ENCODE measurements around the gene ST3GAL3.

Gene ST3GAL3

GRCh38 chr1:43729816-43730463 lies 22.6 kb downstream of the ST3GAL3 start:
- DNase-seq (ENCODE audit: low read depth): no peak
- no peak overlapping the region for H3K4me3 ChIP-seq (ENCODE audit: low read depth, low read length)
- no peak for TF ChIP-seq CTCF (IDR thresholded peaks at IDR 0.05; ENCODE audit: insufficient read depth, low read depth, low read length, missing control alignments)

- DNase-seq (ENCODE audit: low read depth): no peak
- TF ChIP-seq CTCF (IDR thresholded peaks at IDR 0.05; ENCODE audit: insufficient read depth, low read depth, low read length, missing control alignments): no peak
Observed at GRCh38 chr1:43731867-43732531, 24.7 kb downstream of the ST3GAL3 start.

GRCh38 chr1:43736819-43737218 lies 29.5 kb downstream of the ST3GAL3 start:
- no peak for DNase-seq (ENCODE audit: low read depth)
- no peak overlapping the region for H3K4me3 ChIP-seq (ENCODE audit: low read depth, low read length)
- no peak for TF ChIP-seq CTCF (IDR thresholded peaks at IDR 0.05; ENCODE audit: insufficient read depth, low read depth, low read length, missing control alignments)

More at GRCh38 chr1:43731867-43732531, 24.7 kb downstream of the ST3GAL3 start:
- H3K4me3 ChIP-seq (ENCODE audit: low read depth, low read length): no peak overlapping the region

- no peak for DNase-seq (ENCODE audit: low read depth)
- TF ChIP-seq CTCF (IDR thresholded peaks at IDR 0.05; ENCODE audit: insufficient read depth, low read depth, low read length, missing control alignments): no peak
- H3K4me3 ChIP-seq (ENCODE audit: low read depth, low read length): no peak overlapping the region
Observed at GRCh38 chr1:43742026-43742425, 34.7 kb downstream of the ST3GAL3 start.

GRCh38 chr1:43743206-43743605 lies 35.9 kb downstream of the ST3GAL3 start:
- no peak for TF ChIP-seq CTCF (IDR thresholded peaks at IDR 0.05; ENCODE audit: insufficient read depth, low read depth, low read length, missing control alignments)
- H3K4me3 ChIP-seq (ENCODE audit: low read depth, low read length): no peak overlapping the region
- no peak for DNase-seq (ENCODE audit: low read depth)

GRCh38 chr1:43747736-43748135 lies 40.4 kb downstream of the ST3GAL3 start:
- no peak for DNase-seq (ENCODE audit: low read depth)
- no peak overlapping the region for H3K4me3 ChIP-seq (ENCODE audit: low read depth, low read length)
- TF ChIP-seq CTCF (IDR thresholded peaks at IDR 0.05; ENCODE audit: insufficient read depth, low read depth, low read length, missing control alignments): no peak
